ENCODE results near the gene RAB24.
A peak's percentile ranks its signal among the peaks of the same experiment; 100 is the strongest.

Gene RAB24

GRCh38 chr5:177300236-177300880, 3.2 kb downstream of the RAB24 start:
- Histone ChIP-seq H3K4me3 (peak overlapping the region; percentile 28 to 97 (median 92); a peak in 18 of 20 replicates), H3K9ac (peak overlapping the region; percentile 59 to 98 (median 96); a peak in 20 of 22 replicates), H3K4me1 (peaks cover 72 to 90% (median 76%) of the 10 kb centered on the region in 10 experiments), H3K27ac (peak overlapping the region; percentile 47 to 100 (median 98); a peak in 21 of 22 replicates), H4K20me1 (peaks cover 0 to 45% (median 11%) of the 10 kb centered on the region in 11 experiments; a peak in 12 of 22 replicates), H3K27me3 (no peaks in the 10 kb centered on the region), H3K4me2 (peak overlapping the region; percentile 91 to 100 (median 99)), H3K9me3 (replicated peaks in 1 of 11) (no peaks in the 10 kb centered on the region), H3K36me3 (peaks cover 20 to 70% (median 51%) of the 10 kb centered on the region in 11 experiments)
- no peak for TF ChIP-seq Cebpa-rat (IDR thresholded peaks at IDR 0.05)

GRCh38 chr5:177299697-177300096, 3.8 kb downstream of the RAB24 start:
- no peak for TF ChIP-seq Cebpa-rat (IDR thresholded peaks at IDR 0.05)
- peaks cover 0 to 43% (median 4%) of the 10 kb centered on the region in 11 experiments; a peak in 10 of 22 replicates for H4K20me1 ChIP-seq
- peak overlapping the region; percentile 75 to 100 (median 99) for H3K4me2 ChIP-seq
- H3K4me1 ChIP-seq = peaks cover 74 to 90% (median 79%) of the 10 kb centered on the region in 10 experiments
- no peaks in the 10 kb centered on the region for H3K9me3 ChIP-seq (replicated peaks in 1 of 11)
- H3K9ac ChIP-seq = peak overlapping the region in 10 of 11 experiments; percentile 4 to 97 (median 57); a peak in 15 of 22 replicates
- H3K27me3 ChIP-seq = no peaks in the 10 kb centered on the region
- peaks cover 21 to 70% (median 51%) of the 10 kb centered on the region in 11 experiments for H3K36me3 ChIP-seq
- peak overlapping the region in 2 of 10 experiments; percentile 14 to 18; a peak in 3 of 20 replicates for H3K4me3 ChIP-seq
- peak overlapping the region; percentile 33 to 99 (median 98) for H3K27ac ChIP-seq

- H3K4me2 ChIP-seq = peak overlapping the region; percentile 75 to 100 (median 99)
- peaks cover 0 to 38% (median 0%) of the 10 kb centered on the region in 11 experiments; a peak in 9 of 22 replicates for H4K20me1 ChIP-seq
- H3K4me1 ChIP-seq = peaks cover 78 to 88% (median 85%) of the 10 kb centered on the region in 10 experiments
- H3K27me3 ChIP-seq = no peaks in the 10 kb centered on the region
- H3K9me3 ChIP-seq (replicated peaks in 1 of 11) = no peaks in the 10 kb centered on the region
- 0 out of 22 replicates have a peak overlapping the region, but pooled peaks of 3 of the 11 experiments have one; percentile 19 to 98 (median 22) for H3K27ac ChIP-seq
- no peak overlapping the region for H3K4me3 ChIP-seq
- H3K36me3 ChIP-seq = peaks cover 36 to 81% (median 61%) of the 10 kb centered on the region in 11 experiments
- H3K9ac ChIP-seq = no peak overlapping the region
- no peak for TF ChIP-seq Cebpa-rat (IDR thresholded peaks at IDR 0.05)
These were observed 5.6 kb downstream of the RAB24 start for GRCh38 chr5:177297922-177298321.

GRCh38 chr5:177296581-177296980, 6.9 kb downstream of the RAB24 start:
- Histone ChIP-seq H3K4me3 (peak overlapping the region in 2 of 10 experiments; percentile 16 to 25; a peak in 4 of 20 replicates), H3K9ac (peak overlapping the region in 9 of 11 experiments; percentile 2 to 47 (median 18); a peak in 12 of 22 replicates)

GRCh38 chr5:177295924-177296323, 7.6 kb downstream of the RAB24 start:
- Histone ChIP-seq H3K27me3 (no peaks in the 10 kb centered on the region), H3K36me3 (peaks cover 43 to 85% (median 66%) of the 10 kb centered on the region in 11 experiments), H3K4me2 (peak overlapping the region; percentile 91 to 100 (median 99)), H3K4me1 (peaks cover 62 to 70% (median 66%) of the 10 kb centered on the region in 10 experiments), H4K20me1 (peaks cover 0 to 24% (median 0%) of the 10 kb centered on the region in 11 experiments; a peak in 7 of 22 replicates), H3K4me3 (peak overlapping the region in 5 of 10 experiments; percentile 8 to 25 (median 15); a peak in 6 of 20 replicates), H3K9ac (peak overlapping the region in 9 of 11 experiments; percentile 3 to 47 (median 27); a peak in 10 of 22 replicates), H3K27ac (peak overlapping the region; percentile 20 to 62 (median 55); a peak in 21 of 22 replicates), H3K9me3 (replicated peaks in 1 of 11) (no peaks in the 10 kb centered on the region)
- TF ChIP-seq Cebpa-rat (IDR thresholded peaks at IDR 0.05) = no peak

More at GRCh38 chr5:177296581-177296980, 6.9 kb downstream of the RAB24 start:
- no peaks in the 10 kb centered on the region for H3K27me3 ChIP-seq
- H3K4me2 ChIP-seq = peak overlapping the region; percentile 91 to 100 (median 99)
- no peaks in the 10 kb centered on the region for H3K9me3 ChIP-seq (replicated peaks in 1 of 11)
- H3K27ac ChIP-seq = peak overlapping the region; percentile 20 to 62 (median 55); a peak in 21 of 22 replicates
- H3K36me3 ChIP-seq = peaks cover 44 to 85% (median 66%) of the 10 kb centered on the region in 11 experiments
- H4K20me1 ChIP-seq = peaks cover 0 to 29% (median 0%) of the 10 kb centered on the region in 11 experiments; a peak in 7 of 22 replicates
- H3K4me1 ChIP-seq = peaks cover 69 to 77% (median 73%) of the 10 kb centered on the region in 10 experiments
- TF ChIP-seq Cebpa-rat (IDR thresholded peaks at IDR 0.05) = no peak

- Histone ChIP-seq H3K4me1 (peaks cover 51 to 58% (median 55%) of the 10 kb centered on the region in 10 experiments), H3K9me3 (replicated peaks in 1 of 11) (no peaks in the 10 kb centered on the region), H3K27ac (peak overlapping the region in 9 of 11 experiments; percentile 20 to 62 (median 55); a peak in 13 of 22 replicates), H3K36me3 (peaks cover 56 to 96% (median 78%) of the 10 kb centered on the region in 11 experiments), H3K9ac (peak overlapping the region in 6 of 11 experiments; percentile 5 to 47 (median 24); a peak in 6 of 22 replicates), H4K20me1 (peaks cover 0 to 19% (median 0%) of the 10 kb centered on the region in 11 experiments; a peak in 4 of 22 replicates), H3K27me3 (no peaks in the 10 kb centered on the region), H3K4me3 (no peak overlapping the region), H3K4me2 (peak overlapping the region; percentile 91 to 100 (median 99); a peak in 21 of 22 replicates)
- TF ChIP-seq Cebpa-rat (IDR thresholded peaks at IDR 0.05) = no peak
These were observed 8.9 kb downstream of the RAB24 start for GRCh38 chr5:177294632-177295031.

GRCh38 chr5:177293819-177294581, 9.5 kb downstream of the RAB24 start:
- H3K4me3 ChIP-seq = no peak overlapping the region
- H3K27ac ChIP-seq = peak overlapping the region in 5 of 11 experiments; percentile 13 to 61 (median 52); a peak in 5 of 22 replicates
- H3K4me2 ChIP-seq = peak overlapping the region in 4 of 11 experiments; percentile 99 to 100 (median 99); a peak in 5 of 22 replicates
- H3K4me1 ChIP-seq = peaks cover 45 to 52% (median 49%) of the 10 kb centered on the region in 10 experiments
- H3K36me3 ChIP-seq = peaks cover 62 to 97% (median 83%) of the 10 kb centered on the region in 11 experiments
- no peak for TF ChIP-seq Cebpa-rat (IDR thresholded peaks at IDR 0.05)
- no peak overlapping the region for H3K9ac ChIP-seq
- peaks cover 0 to 19% (median 0%) of the 10 kb centered on the region in 11 experiments; a peak in 3 of 22 replicates for H4K20me1 ChIP-seq
- no peaks in the 10 kb centered on the region for H3K9me3 ChIP-seq (replicated peaks in 1 of 11)
- H3K27me3 ChIP-seq = no peaks in the 10 kb centered on the region

GRCh38 chr5:177291735-177292134, 11.8 kb downstream of the RAB24 start:
- no peak overlapping the region for H3K9ac ChIP-seq
- H4K20me1 ChIP-seq = peaks cover 0 to 18% (median 0%) of the 10 kb centered on the region in 11 experiments; a peak in 3 of 22 replicates
- peaks cover 22 to 29% (median 26%) of the 10 kb centered on the region in 10 experiments for H3K4me1 ChIP-seq
- no peaks in the 10 kb centered on the region for H3K9me3 ChIP-seq (replicated peaks in 1 of 11)
- H3K36me3 ChIP-seq = peaks cover 83 to 99% (median 90%) of the 10 kb centered on the region in 11 experiments
- no peak overlapping the region for H3K27ac ChIP-seq
- H3K4me2 ChIP-seq = no peak overlapping the region
- no peak overlapping the region for H3K4me3 ChIP-seq
- H3K27me3 ChIP-seq = no peaks in the 10 kb centered on the region
- no peak for TF ChIP-seq Cebpa-rat (IDR thresholded peaks at IDR 0.05)
